NT2/D1 (cell line): Measurements from ENCODE around the gene F2RL2.
A peak's percentile ranks its signal among the peaks of the same experiment; 100 is the strongest.
"Not testable (repeated sequence)": the region's sequence is repeated elsewhere in the genome, so short reads cannot be mapped to it uniquely, and the experiment has no call there.

Experiments used
- DNase-seq: peaks from one replicate; pipeline ENCODE4 v3.0.0-alpha.2; 2011; ENCODE audit warnings: low read depth, low spot score
- H3K27me3 ChIP-seq: 2 replicates; pipeline ENCODE4 v1.6.0; 2011; ENCODE audit warnings: mild to moderate bottlenecking; ENCODE audit not compliant: insufficient read length, insufficient read depth
- H3K36me3 ChIP-seq: 2 replicates; pipeline ENCODE4 v1.6.1; 2011; ENCODE audit warnings: mild to moderate bottlenecking, low read length, mixed read lengths; ENCODE audit not compliant: insufficient read depth, insufficient read length
- H3K4me1 ChIP-seq: 2 replicates; pipeline ENCODE4 v1.5.1; 2011; ENCODE audit not compliant: insufficient read depth, insufficient read length
- H3K4me3 ChIP-seq: 2 replicates; pipeline ENCODE4 v1.5.1; 2011; ENCODE audit warnings: low read depth; ENCODE audit not compliant: insufficient read length
- H3K9ac ChIP-seq: 2 replicates; pipeline ENCODE4 v1.6.0; 2011; ENCODE audit warnings: low read depth; ENCODE audit not compliant: insufficient read length
- H3K9me3 ChIP-seq: 2 replicates; pipeline ENCODE4 v1.5.1; 2011; ENCODE audit warnings: mild to moderate bottlenecking, low read length; ENCODE audit not compliant: insufficient read depth
- SUZ12 ChIP-seq: IDR thresholded peaks from 2 replicates; pipeline ENCODE4 v1.6.1; 2011; ENCODE audit not compliant: insufficient read length, insufficient read depth; ENCODE audit errors: extremely low read depth
- YY1 ChIP-seq: IDR thresholded peaks from 2 replicates; pipeline ENCODE4 v1.6.1; 2011; ENCODE audit not compliant: insufficient read length, insufficient read depth
- ZNF274 ChIP-seq: IDR thresholded peaks from 2 replicates; pipeline ENCODE4 v1.6.1; 2011; ENCODE audit warnings: mild to moderate bottlenecking, low read depth, low read length

Gene F2RL2

GRCh38 chr5:76607353-76607871 lies 15.8 kb downstream of the F2RL2 start:
- TF ChIP-seq YY1 = no peak
- TF ChIP-seq SUZ12 = no peak
- H3K4me1 ChIP-seq = no peaks in the 10 kb centered on the region
- H3K9me3 ChIP-seq = no peaks in the 10 kb centered on the region
- H3K36me3 ChIP-seq = peaks cover 4% of the 10 kb centered on the region
- no peak overlapping the region for H3K9ac ChIP-seq
- H3K4me3 ChIP-seq = no peak overlapping the region
- DNase-seq = no peak
- no peaks in the 10 kb centered on the region for H3K27me3 ChIP-seq

- Histone ChIP-seq H3K9me3 (no peaks in the 10 kb centered on the region), H3K27me3 (no peaks in the 10 kb centered on the region), H3K9ac (no peak overlapping the region), H3K4me1 (no peaks in the 10 kb centered on the region), H3K4me3 (no peak overlapping the region), H3K36me3 (peaks cover 3% of the 10 kb centered on the region)
- TF ChIP-seq ZNF274 (no peak), SUZ12 (no peak), YY1 (no peak)
- DNase-seq = no peak
These were observed 16.5 kb downstream of the F2RL2 start for GRCh38 chr5:76606701-76607100.

GRCh38 chr5:76604838-76605237 lies 18.4 kb downstream of the F2RL2 start:
- Histone ChIP-seq H3K27me3 (no peaks in the 10 kb centered on the region), H3K9ac (no peak overlapping the region), H3K4me3 (no peak overlapping the region), H3K36me3 (no peaks in the 10 kb centered on the region), H3K4me1 (no peaks in the 10 kb centered on the region), H3K9me3 (no peaks in the 10 kb centered on the region)
- no peak for DNase-seq
- TF ChIP-seq ZNF274 (no peak), SUZ12 (no peak), YY1 (no peak)

- not testable (repeated sequence) for DNase-seq, H3K9ac ChIP-seq, H3K4me3 ChIP-seq, H3K4me1 ChIP-seq, H3K9me3 ChIP-seq, H3K36me3 ChIP-seq, H3K27me3 ChIP-seq
These were observed 19.2 kb downstream of the F2RL2 start for GRCh38 chr5:76603991-76604390.

GRCh38 chr5:76602094-76602726 lies 21.0 kb downstream of the F2RL2 start:
- no peaks in the 10 kb centered on the region for H3K27me3 ChIP-seq
- H3K36me3 ChIP-seq = peaks cover 2% of the 10 kb centered on the region
- DNase-seq = no peak
- no peak overlapping the region for H3K9ac ChIP-seq
- no peak overlapping the region for H3K4me3 ChIP-seq
- TF ChIP-seq YY1 = no peak
- TF ChIP-seq ZNF274 = no peak
- TF ChIP-seq SUZ12 = no peak
- H3K9me3 ChIP-seq = no peaks in the 10 kb centered on the region
- H3K4me1 ChIP-seq = no peaks in the 10 kb centered on the region

GRCh38 chr5:76601470-76601869 lies 21.7 kb downstream of the F2RL2 start:
- no peaks in the 10 kb centered on the region for H3K9me3 ChIP-seq
- DNase-seq = peak; percentile 28
- H3K4me1 ChIP-seq = no peaks in the 10 kb centered on the region
- TF ChIP-seq YY1 = no peak
- TF ChIP-seq ZNF274 = no peak
- no peak for TF ChIP-seq SUZ12
- H3K36me3 ChIP-seq = peaks cover 5% of the 10 kb centered on the region
- no peaks in the 10 kb centered on the region for H3K27me3 ChIP-seq
- H3K4me3 ChIP-seq = no peak overlapping the region
- no peak overlapping the region for H3K9ac ChIP-seq

- H3K27me3 ChIP-seq = no peaks in the 10 kb centered on the region
- no peaks in the 10 kb centered on the region for H3K4me1 ChIP-seq
- DNase-seq = no peak
- H3K9ac ChIP-seq = no peak overlapping the region
- no peaks in the 10 kb centered on the region for H3K9me3 ChIP-seq
- TF ChIP-seq ZNF274 = no peak
- peaks cover 5% of the 10 kb centered on the region for H3K36me3 ChIP-seq
- no peak overlapping the region for H3K4me3 ChIP-seq
These were observed 22.5 kb downstream of the F2RL2 start for GRCh38 chr5:76600716-76601115.

GRCh38 chr5:76598531-76598930 lies 24.7 kb downstream of the F2RL2 start:
- H3K9ac ChIP-seq = no peak overlapping the region
- no peak overlapping the region for H3K4me3 ChIP-seq
- DNase-seq = no peak
- H3K36me3 ChIP-seq = peaks cover 5% of the 10 kb centered on the region
- H3K4me1 ChIP-seq = no peaks in the 10 kb centered on the region
- TF ChIP-seq YY1 (no peak), ZNF274 (no peak), SUZ12 (no peak)
- H3K9me3 ChIP-seq = no peaks in the 10 kb centered on the region
- no peaks in the 10 kb centered on the region for H3K27me3 ChIP-seq
